Panc1 (cell line): ENCODE measurements around the gene PSORS1C1.

ENCODE experiments used
- CTCF ChIP-seq: fragments of 450-650 bp; IDR thresholded peaks from 2 replicates; pipeline ENCODE4 v1.5.1; 2017; ENCODE audit warnings: mild to moderate bottlenecking
- REST ChIP-seq, 2 experiments: IDR thresholded peaks; 2 replicates each; pipeline ENCODE4 v1.6.1; 2011 to 2012; ENCODE audit warnings: low read depth in 2 of 2, control low read depth in 1 of 2, low read length in 1 of 2, mild to moderate bottlenecking in 1 of 2, moderate library complexity in 1 of 2; ENCODE audit not compliant: insufficient read depth in 1 of 2
- SIN3A ChIP-seq: IDR thresholded peaks from 2 replicates; pipeline ENCODE4 v1.6.1; 2012; ENCODE audit warnings: low read depth, mild to moderate bottlenecking, low read length, moderate library complexity, borderline replicate concordance; ENCODE audit not compliant: insufficient read depth

GRCh38 chr6:31074401-31074800 is 40.2 kb upstream of the PSORS1C1 start:
- TF ChIP-seq CTCF (no peak), REST (IDR thresholded peaks at IDR 0.05; ENCODE audit: insufficient read depth in 1 of 2, low read depth in 2 of 2, low read length in 1 of 2) (no peak), SIN3A (no peak)
